MM.1S (cell line): ENCODE data around the gene SH3RF3.
A peak's percentile ranks its signal among the peaks of the same experiment; 100 is the strongest.

Experiments used
- DNase-seq: peaks from one replicate; pipeline ENCODE4 v3.0.0-alpha.2; 2015
- H2AFZ ChIP-seq: fragments of 300-600 bp; sonication (generic); 2 replicates; pipeline ENCODE4 v1.6.0; 2016; ENCODE audit warnings: antibody characterized with exemption, low read length
- H3F3A ChIP-seq: fragments of 300-600 bp; sonication (generic); 2 replicates; pipeline ENCODE4 v1.6.1; 2016; ENCODE audit warnings: mild to moderate bottlenecking, antibody characterized with exemption, low read length, moderate library complexity, mixed read lengths; ENCODE audit not compliant: insufficient read depth
- H3K27ac ChIP-seq: fragments of 300-600 bp; sonication (generic); 2 replicates; pipeline ENCODE4 v1.5.1; 2016; ENCODE audit warnings: mild to moderate bottlenecking, low read length
- H3K27me3 ChIP-seq: fragments of 300-600 bp; sonication (generic); replicated peaks from 2 replicates; pipeline ENCODE4 v1.6.0; 2016; ENCODE audit warnings: low read length; ENCODE audit not compliant: insufficient read depth
- H3K36me3 ChIP-seq: fragments of 300-600 bp; sonication (generic); replicated peaks from 2 replicates; pipeline ENCODE4 v1.6.1; 2016; ENCODE audit warnings: mild to moderate bottlenecking, low read length, mixed read lengths; ENCODE audit not compliant: insufficient read depth
- H3K4me1 ChIP-seq: fragments of 300-600 bp; sonication (generic); 2 replicates; pipeline ENCODE4 v1.6.1; 2016; ENCODE audit warnings: low read length, mixed read lengths
- H3K4me2 ChIP-seq: fragments of 300-600 bp; sonication (generic); 2 replicates; pipeline ENCODE4 v1.6.0; 2016; ENCODE audit warnings: low read depth, low read length
- H3K4me3 ChIP-seq: fragments of 300-600 bp; sonication (generic); 2 replicates; pipeline ENCODE4 v1.5.1; 2016; ENCODE audit warnings: low read length, mixed read lengths
- H3K79me2 ChIP-seq: fragments of 300-600 bp; sonication (generic); 2 replicates; pipeline ENCODE4 v1.6.1; 2016; ENCODE audit warnings: mixed run types, low read length, mixed read lengths
- H3K9ac ChIP-seq: fragments of 300-600 bp; sonication (generic); 2 replicates; pipeline ENCODE4 v1.6.1; 2016; ENCODE audit warnings: low read length, mixed read lengths
- H3K9me2 ChIP-seq: fragments of 300-600 bp; sonication (generic); replicated peaks from 2 replicates; pipeline ENCODE4 v1.6.1; 2016; ENCODE audit warnings: mild to moderate bottlenecking, low read length, mixed read lengths; ENCODE audit not compliant: insufficient read depth
- H3K9me3 ChIP-seq: fragments of 300-600 bp; sonication (generic); replicated peaks from 2 replicates; pipeline ENCODE4 v1.6.1; 2016; ENCODE audit warnings: mild to moderate bottlenecking, low read length, mixed read lengths; ENCODE audit not compliant: insufficient read depth
- H4K20me1 ChIP-seq: fragments of 300-600 bp; sonication (generic); 2 replicates; pipeline ENCODE4 v1.6.1; 2016; ENCODE audit warnings: mild to moderate bottlenecking, low read length, moderate library complexity, mixed read lengths; ENCODE audit not compliant: insufficient read depth
- CTCF ChIP-seq: fragments of 300-600 bp; sonication (generic); IDR thresholded peaks from 2 replicates; pipeline ENCODE4 v1.5.1; 2016; ENCODE audit warnings: antibody characterized with exemption, low read length, mixed read lengths
- EZH2 ChIP-seq: fragments of 300-600 bp; sonication (generic); optimal IDR thresholded peaks from 2 replicates; pipeline ENCODE3; 2017; ENCODE audit warnings: low read depth, mild to moderate bottlenecking, antibody characterized with exemption, low read length, mixed read lengths
- EZH2phosphoT487 ChIP-seq: fragments of 300-600 bp; sonication (generic); IDR thresholded peaks from 2 replicates; pipeline ENCODE4 v1.6.1; 2018; ENCODE audit warnings: antibody characterized with exemption, low read length

The SH3RF3 gene

DNA sequence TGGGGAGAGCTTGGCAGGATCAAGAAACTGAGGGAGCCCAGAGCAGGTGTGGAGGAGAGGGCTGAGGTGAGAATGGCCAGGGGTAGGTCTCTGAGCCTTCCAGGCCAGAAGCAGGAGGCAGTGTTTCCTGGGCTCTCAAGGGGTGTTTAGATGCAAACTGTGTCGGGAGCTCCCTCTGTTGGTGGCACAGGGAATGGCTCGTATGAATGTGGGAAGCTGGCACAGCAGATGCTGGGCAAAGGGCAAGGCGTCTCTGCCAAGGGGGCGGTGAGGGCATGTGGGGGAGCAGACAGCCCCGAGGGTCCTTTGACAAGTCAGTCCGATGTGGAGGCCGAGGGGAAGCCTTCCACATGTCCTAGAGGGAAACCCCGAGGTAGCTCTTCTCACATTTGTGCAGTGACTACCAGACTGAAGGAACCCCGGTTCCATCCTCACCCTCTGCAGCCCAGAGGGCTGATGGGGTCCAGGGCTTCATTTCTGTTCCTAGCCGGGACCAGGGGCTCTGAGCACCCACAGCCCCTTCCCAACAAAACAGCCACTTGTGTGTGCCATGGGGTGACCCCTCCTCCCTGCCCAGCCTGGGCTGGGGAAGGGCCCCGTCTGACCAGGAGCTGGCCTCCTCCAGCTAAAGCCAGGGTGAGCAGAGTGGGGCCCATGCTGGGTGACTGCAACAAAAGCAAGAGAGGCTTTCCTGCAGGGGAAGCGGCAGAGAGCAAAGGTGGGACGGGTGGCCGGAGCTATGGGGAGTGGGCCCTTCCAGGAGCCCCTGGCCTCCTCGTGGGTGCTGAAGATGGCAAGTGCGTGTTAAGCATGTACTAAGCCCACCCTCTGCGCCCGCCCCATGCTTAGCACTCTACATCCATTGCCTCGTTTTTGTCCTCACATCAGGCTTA lies 381.4 kb downstream of the SH3RF3 start:
- Histone ChIP-seq H3K9me3 (no peaks in the 10 kb centered on the region), H3K79me2 (no peaks in the 10 kb centered on the region), H3K9ac (no peak overlapping the region), H4K20me1 (no peaks in the 10 kb centered on the region), H3K4me2 (no peak overlapping the region), H3F3A (no peaks in the 10 kb centered on the region), H3K36me3 (no peaks in the 10 kb centered on the region), H3K4me1 (0 out of 2 replicates have a peak, but pooled peaks cover 3% of the 10 kb centered on the region), H3K9me2 (no peaks in the 10 kb centered on the region), H3K27ac (no peak overlapping the region), H3K27me3 (no peaks in the 10 kb centered on the region), H3K4me3 (no peak overlapping the region), H2AFZ (no peak overlapping the region)
- TF ChIP-seq EZH2phosphoT487 (no peak), CTCF (peak; percentile 95)
- DNase-seq, result peak; percentile 78

- H2AFZ ChIP-seq, result no peak overlapping the region
- H3K79me2 ChIP-seq, result no peaks in the 10 kb centered on the region
- DNase-seq, result no peak
- no peak overlapping the region for H3K9ac ChIP-seq
- no peaks in the 10 kb centered on the region for H3K9me3 ChIP-seq
- no peak overlapping the region for H3K27ac ChIP-seq
- no peak for TF ChIP-seq CTCF
- TF ChIP-seq EZH2, result no peak
- no peak for TF ChIP-seq EZH2phosphoT487
- no peak overlapping the region for H3K4me2 ChIP-seq
- no peaks in the 10 kb centered on the region for H3K36me3 ChIP-seq
- H3K4me1 ChIP-seq, result 0 out of 2 replicates have a peak, but pooled peaks cover 3% of the 10 kb centered on the region
- no peaks in the 10 kb centered on the region for H4K20me1 ChIP-seq
- H3K27me3 ChIP-seq, result no peaks in the 10 kb centered on the region
- no peaks in the 10 kb centered on the region for H3K9me2 ChIP-seq
- H3K4me3 ChIP-seq, result no peak overlapping the region
- no peaks in the 10 kb centered on the region for H3F3A ChIP-seq
Observed at GRCh38 chr2:109511168-109511567, 382.2 kb downstream of the SH3RF3 start.

DNA sequence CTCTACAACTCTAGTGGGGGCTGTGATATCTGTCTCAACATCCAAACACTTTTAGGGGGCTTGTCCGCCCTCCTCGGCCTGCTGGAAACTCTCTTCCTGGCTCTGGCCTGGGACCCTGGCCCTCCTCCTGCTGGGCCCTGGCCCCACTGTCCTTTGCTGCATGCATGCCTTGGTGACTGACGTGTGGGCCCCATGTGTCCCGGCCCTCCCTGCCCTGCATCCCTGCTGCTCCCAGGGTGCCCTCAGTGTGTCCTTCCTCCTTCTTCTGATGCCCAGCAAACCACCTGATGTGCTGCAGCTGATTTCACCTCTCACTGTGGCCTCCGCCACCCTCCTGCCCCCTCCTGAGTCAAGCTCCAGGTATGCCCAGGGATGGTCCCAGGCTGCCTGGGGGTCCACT lies 383.1 kb downstream of the SH3RF3 start:
- no peak overlapping the region for H3K27ac ChIP-seq
- H3K9ac ChIP-seq, result no peak overlapping the region
- H3K79me2 ChIP-seq, result no peaks in the 10 kb centered on the region
- no peaks in the 10 kb centered on the region for H3K9me3 ChIP-seq
- TF ChIP-seq EZH2phosphoT487 (no peak), EZH2 (no peak), CTCF (no peak)
- H3K9me2 ChIP-seq, result no peaks in the 10 kb centered on the region
- no peaks in the 10 kb centered on the region for H4K20me1 ChIP-seq
- H3K4me1 ChIP-seq, result peaks cover 7% of the 10 kb centered on the region; the same call in 1 of the 2 replicates
- H3K27me3 ChIP-seq, result no peaks in the 10 kb centered on the region
- H3K36me3 ChIP-seq, result no peaks in the 10 kb centered on the region
- DNase-seq, result no peak
- no peak overlapping the region for H3K4me2 ChIP-seq
- H3K4me3 ChIP-seq, result no peak overlapping the region
- H3F3A ChIP-seq, result no peaks in the 10 kb centered on the region
- H2AFZ ChIP-seq, result no peak overlapping the region
